HepG2 (cell line): ENCODE results near the gene ANKRD44. TPM values are rescaled to one million over a fixed set of nuclear protein-coding genes. Genes with fewer than 3 reads are reported as not detected.

Experiments
- CEBPZ ChIP-seq: IDR thresholded peaks from 2 replicates; pipeline ENCODE4 v1.6.1; 2012; ENCODE audit warnings: low read length, improper control_type of control experiment
- GATAD2A ChIP-seq: IDR thresholded peaks from 2 replicates; pipeline ENCODE4 v1.6.1; 2016
- GMEB2 ChIP-seq: IDR thresholded peaks from 2 replicates; pipeline ENCODE4 v1.6.1; 2016; ENCODE audit warnings: missing biosample characterization, missing genetic modification reagents, low read depth
- HNRNPH1 ChIP-seq: fragments of 200-400 bp; formaldehyde crosslinking; optimal IDR thresholded peaks from 2 replicates; pipeline ENCODE3; 2017; ENCODE audit warnings: mild to moderate bottlenecking, low read depth, low read length
- JDP2 ChIP-seq: sonication (generic); formaldehyde crosslinking; IDR thresholded peaks from 2 replicates; pipeline ENCODE4 v1.8.1; 2022; ENCODE audit warnings: missing genetic modification reagents, borderline replicate concordance
- MAZ ChIP-seq, 2 experiments: sonication (generic) in 1 of 2; formaldehyde crosslinking in 1 of 2; IDR thresholded peaks; 2 replicates each; pipeline versions ENCODE4 v1.5.0 to v1.6.1; 2012 to 2020; ENCODE audit warnings: low read depth in 2 of 2, mild to moderate bottlenecking in 2 of 2, borderline replicate concordance in 1 of 2, improper control_type of control experiment in 1 of 2, low read length in 1 of 2, missing genetic modification reagents in 1 of 2, moderate library complexity in 1 of 2
- MLX ChIP-seq: IDR thresholded peaks from 2 replicates; pipeline ENCODE4 v1.6.1; 2016
- SKI ChIP-seq: fragments of 450-650 bp; IDR thresholded peaks from one replicate; pipeline ENCODE4 v1.6.1; 2018; ENCODE audit warnings: mild to moderate bottlenecking; ENCODE audit not compliant: partially characterized antibody
- THAP8 ChIP-seq: sonication (generic); formaldehyde crosslinking; IDR thresholded peaks from 2 replicates; pipeline ENCODE4 v1.5.1; 2020; ENCODE audit warnings: missing genetic modification reagents, mild to moderate bottlenecking, borderline replicate concordance
- ZBTB40 ChIP-seq, 2 experiments: fragments of 450-650 bp in 1 of 2; sonication (generic) in 1 of 2; formaldehyde crosslinking in 1 of 2; IDR thresholded peaks; 2 replicates each; pipeline versions ENCODE4 v1.6.1 to v1.8.0; 2016 to 2022; ENCODE audit warnings: antibody characterized with exemption in 1 of 2, mild to moderate bottlenecking in 1 of 2, missing genetic modification reagents in 1 of 2
- ZEB1 ChIP-seq: IDR thresholded peaks from 2 replicates; pipeline ENCODE4 v1.6.1; 2012; ENCODE audit warnings: mild to moderate bottlenecking, low read depth, inconsistent platforms; ENCODE audit not compliant: insufficient replicate concordance
- ZNF12 ChIP-seq: sonication (generic); formaldehyde crosslinking; IDR thresholded peaks from 2 replicates; pipeline ENCODE4 v1.5.0; 2020; ENCODE audit warnings: missing genetic modification reagents
- polyA plus RNA-seq, 8 experiments: library from polyadenylated mRNA; depleted of rRNA in 3 of 8; stranded (reverse) in 7 of 8; unstranded in 1 of 8; fragments of >200 nt; fragmentation: Illumina TruSeq in 4 of 8; extraction: Trizol in 4 of 8; gene quantifications; 2 replicates each; pipeline versions ENCODE4 v1.2.1 to v1.2.3, GENCODE V29; 2011 to 2016; ENCODE audit warnings: low read depth in 4 of 8, missing spikeins in 1 of 8, mixed read lengths in 1 of 8; ENCODE audit not compliant: insufficient read depth in 1 of 8
- total RNA-seq, 5 experiments: library from RNA; depleted of rRNA; stranded (reverse); fragments of >200 nt; fragmentation: Illumina TruSeq; extraction: Trizol; gene quantifications; 2 replicates each; pipeline ENCODE4 v1.2.3, GENCODE V29; 2016; ENCODE audit warnings: low read depth in 1 of 5

The ANKRD44 gene
- total and polyA plus RNA-seq, 2 of the 13 experiments (the other 11 are each of a cell fraction or from before 2014, with no cell fraction given), result 0.04 to 0.11 TPM

- TF ChIP-seq GMEB2 (CRISPR knock-in tag) (no peak), ZNF12 (CRISPR knock-in tag) (no peak), MLX (CRISPR knock-in tag) (no peak), MAZ (IDR thresholded peaks at IDR 0.05; ENCODE audit: borderline replicate concordance, low read depth, low read length) (no peak), MAZ (CRISPR knock-in tag; IDR thresholded peaks at IDR 0.05; ENCODE audit: low read depth) (no peak; the same call in 1 of the 2 replicates), CEBPZ (no peak), HNRNPH1 (no peak), THAP8 (no peak), ZBTB40 (IDR thresholded peaks at IDR 0.05) (no peak), ZBTB40 (CRISPR knock-in tag; IDR thresholded peaks at IDR 0.05) (no peak), ZEB1 (no peak), JDP2 (CRISPR knock-in tag) (no peak), SKI (peak; percentile 54), GATAD2A (CRISPR knock-in tag) (no peak)
These were observed at the start of gene ANKRD44 (continued) for GRCh38 chr2:197310271-197310985.
